ENCODE measurements around the gene PRKN.

The PRKN gene

DNA sequence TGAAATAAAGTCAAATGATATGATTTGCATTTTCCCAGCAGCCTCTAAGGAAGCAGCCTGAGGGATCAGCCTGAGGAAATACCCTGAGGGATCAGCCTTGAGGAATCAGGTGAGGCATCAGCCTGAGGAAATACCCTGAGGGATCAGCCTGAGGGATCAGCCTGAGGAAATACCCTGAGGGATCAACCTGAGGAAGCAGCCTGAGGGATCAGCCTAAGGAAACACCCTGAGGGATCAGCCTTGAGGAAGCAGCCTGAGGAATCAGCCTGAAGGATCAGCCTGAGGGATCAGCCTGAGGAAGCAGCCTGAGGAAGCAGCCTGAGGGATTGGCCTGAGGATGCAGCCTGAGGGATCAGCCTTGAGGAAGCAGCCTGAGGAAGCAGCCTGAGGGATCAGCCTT is 784.0 kb downstream of the PRKN start:
- Histone ChIP-seq H3K27ac (ENCODE audit: low read depth, low read length) (no peak overlapping the region), H3K4me3 (ENCODE audit: low read depth in 1 of 2, low read length in 2 of 2) (no peak overlapping the region), H3K9me3 (ENCODE audit: low read length) (no peaks in the 10 kb centered on the region), H3K4me1 (ENCODE audit: insufficient read depth, low read length) (no peaks in the 10 kb centered on the region), H3K36me3 (ENCODE audit: insufficient read depth, low read length) (no peaks in the 10 kb centered on the region), H3K27me3 (ENCODE audit: control insufficient read depth in 1 of 2, insufficient read depth in 2 of 2, low read length in 2 of 2) (no peaks in the 10 kb centered on the region), H3K9ac (ENCODE audit: low read length) (no peak overlapping the region)

DNA sequence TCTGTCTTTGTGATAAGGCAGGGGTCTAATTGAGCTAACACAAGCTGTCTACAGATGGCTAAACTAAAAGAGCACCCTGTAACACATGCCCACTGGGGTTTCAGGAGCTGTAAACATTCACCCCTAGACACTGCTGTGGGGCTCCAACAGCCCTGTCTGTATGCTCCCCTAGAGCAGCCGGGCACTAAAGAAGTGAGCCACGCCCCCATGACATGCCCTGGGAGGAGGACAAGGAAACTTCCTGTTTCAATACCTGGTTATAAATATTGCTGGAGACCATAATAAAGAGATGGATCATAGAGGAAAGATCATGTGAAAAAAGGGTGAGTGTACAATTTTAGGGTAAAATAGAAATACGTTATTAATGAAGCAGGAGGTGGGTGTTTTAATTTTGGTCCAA is 786.0 kb downstream of the PRKN start:
- H3K4me1 ChIP-seq (ENCODE audit: insufficient read depth, low read length): no peaks in the 10 kb centered on the region
- H3K36me3 ChIP-seq (ENCODE audit: insufficient read depth, low read length): no peaks in the 10 kb centered on the region
- no peak overlapping the region for H3K27ac ChIP-seq (ENCODE audit: low read depth, low read length)
- no peak overlapping the region for H3K9ac ChIP-seq (ENCODE audit: low read length)
- H3K9me3 ChIP-seq (ENCODE audit: low read length): no peaks in the 10 kb centered on the region
- H3K4me3 ChIP-seq (ENCODE audit: low read depth in 1 of 2, low read length in 2 of 2): no peak overlapping the region
- H3K27me3 ChIP-seq (ENCODE audit: control insufficient read depth in 1 of 2, insufficient read depth in 2 of 2, low read length in 2 of 2): no peaks in the 10 kb centered on the region

DNA sequence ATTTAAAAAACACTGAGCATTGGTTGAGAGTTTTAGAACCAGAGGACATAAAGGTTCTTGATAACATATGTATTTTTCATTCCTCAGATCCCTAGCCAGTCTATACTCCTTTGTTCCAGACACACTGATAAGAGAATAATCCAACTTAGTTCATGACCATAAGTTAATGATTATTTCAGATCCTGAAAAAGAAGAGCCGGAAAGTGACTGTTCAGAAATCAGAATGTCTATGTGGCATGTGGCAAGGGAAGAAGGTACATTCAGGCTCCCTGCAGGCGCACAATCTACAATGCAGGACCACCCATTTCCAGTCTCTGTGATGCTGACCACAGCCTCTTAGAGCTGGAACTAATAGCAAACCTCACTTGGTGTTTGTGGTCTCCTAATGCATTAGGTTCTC is 787.0 kb downstream of the PRKN start:
- H3K4me3 ChIP-seq (ENCODE audit: low read depth in 1 of 2, low read length in 2 of 2): no peak overlapping the region

DNA sequence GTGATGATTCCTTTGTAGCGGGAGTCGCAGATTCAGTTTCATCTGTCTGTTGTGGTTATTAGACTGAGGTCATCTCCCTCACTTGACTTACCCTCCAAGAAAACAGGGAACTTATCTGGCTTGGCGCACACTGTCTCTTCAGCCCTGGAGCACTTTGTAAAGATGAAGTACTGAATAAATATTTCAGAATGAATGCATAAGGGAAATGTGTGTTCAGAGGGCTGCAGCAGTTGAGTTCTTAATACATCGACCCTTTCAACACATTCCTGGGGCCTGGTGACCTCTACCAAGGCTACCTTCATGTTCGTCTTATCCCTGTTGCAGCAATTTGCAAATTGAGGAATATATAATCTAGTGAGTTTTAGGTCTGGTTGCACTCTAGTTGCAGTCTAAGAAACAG is 801.2 kb downstream of the PRKN start:
- Histone ChIP-seq H3K4me1 (ENCODE audit: insufficient read depth, low read length) (no peaks in the 10 kb centered on the region), H3K4me3 (ENCODE audit: low read depth in 1 of 2, low read length in 2 of 2) (no peak overlapping the region), H3K9ac (ENCODE audit: low read length) (no peak overlapping the region), H3K36me3 (ENCODE audit: insufficient read depth, low read length) (no peaks in the 10 kb centered on the region), H3K9me3 (ENCODE audit: low read length) (no peaks in the 10 kb centered on the region), H3K27me3 (ENCODE audit: control insufficient read depth in 1 of 2, insufficient read depth in 2 of 2, low read length in 2 of 2) (no peaks in the 10 kb centered on the region), H3K27ac (ENCODE audit: low read depth, low read length) (no peak overlapping the region)

More for the DNA sequence above, 787.0 kb downstream of the PRKN start:
- no peak overlapping the region for H3K27ac ChIP-seq (ENCODE audit: low read depth, low read length)
- no peaks in the 10 kb centered on the region for H3K27me3 ChIP-seq (ENCODE audit: control insufficient read depth in 1 of 2, insufficient read depth in 2 of 2, low read length in 2 of 2)
- no peak overlapping the region for H3K9ac ChIP-seq (ENCODE audit: low read length)
- H3K4me1 ChIP-seq (ENCODE audit: insufficient read depth, low read length): no peaks in the 10 kb centered on the region
- no peaks in the 10 kb centered on the region for H3K9me3 ChIP-seq (ENCODE audit: low read length)
- no peaks in the 10 kb centered on the region for H3K36me3 ChIP-seq (ENCODE audit: insufficient read depth, low read length)

DNA sequence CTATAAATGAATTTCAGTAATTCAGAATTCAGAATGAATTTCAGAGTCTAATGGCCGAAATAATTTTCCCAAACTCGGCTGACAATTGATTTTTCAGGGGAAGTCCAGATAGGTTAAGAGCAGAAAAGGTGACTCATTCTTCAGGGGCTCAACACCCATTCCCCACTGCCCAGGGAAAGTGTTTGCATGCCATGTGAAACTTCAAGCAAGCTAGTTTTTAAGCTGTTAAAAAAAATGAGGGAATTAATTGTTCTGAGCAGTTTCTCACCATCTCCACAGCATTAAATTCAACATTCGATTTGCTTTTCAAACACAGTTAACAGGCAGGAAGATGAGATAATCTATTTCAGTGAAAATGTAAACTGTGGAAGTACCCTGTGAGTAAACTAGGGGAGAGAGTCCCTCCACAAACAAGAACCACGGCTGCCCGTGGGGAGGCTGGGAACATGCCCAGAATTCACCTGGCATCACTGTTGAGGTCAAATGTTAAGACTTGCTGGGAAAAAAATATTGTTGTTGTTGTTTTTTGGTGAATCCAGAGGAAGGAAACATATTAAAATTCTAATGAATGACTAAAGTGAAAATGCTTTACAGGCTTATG is 803.0 kb downstream of the PRKN start:
- Histone ChIP-seq H3K9me3 (ENCODE audit: low read length) (no peaks in the 10 kb centered on the region), H3K9ac (ENCODE audit: low read length) (no peak overlapping the region), H3K36me3 (ENCODE audit: insufficient read depth, low read length) (no peaks in the 10 kb centered on the region), H3K4me3 (ENCODE audit: low read depth in 1 of 2, low read length in 2 of 2) (no peak overlapping the region), H3K4me1 (ENCODE audit: insufficient read depth, low read length) (no peaks in the 10 kb centered on the region), H3K27ac (ENCODE audit: low read depth, low read length) (no peak overlapping the region), H3K27me3 (ENCODE audit: control insufficient read depth in 1 of 2, insufficient read depth in 2 of 2, low read length in 2 of 2) (no peaks in the 10 kb centered on the region)

DNA sequence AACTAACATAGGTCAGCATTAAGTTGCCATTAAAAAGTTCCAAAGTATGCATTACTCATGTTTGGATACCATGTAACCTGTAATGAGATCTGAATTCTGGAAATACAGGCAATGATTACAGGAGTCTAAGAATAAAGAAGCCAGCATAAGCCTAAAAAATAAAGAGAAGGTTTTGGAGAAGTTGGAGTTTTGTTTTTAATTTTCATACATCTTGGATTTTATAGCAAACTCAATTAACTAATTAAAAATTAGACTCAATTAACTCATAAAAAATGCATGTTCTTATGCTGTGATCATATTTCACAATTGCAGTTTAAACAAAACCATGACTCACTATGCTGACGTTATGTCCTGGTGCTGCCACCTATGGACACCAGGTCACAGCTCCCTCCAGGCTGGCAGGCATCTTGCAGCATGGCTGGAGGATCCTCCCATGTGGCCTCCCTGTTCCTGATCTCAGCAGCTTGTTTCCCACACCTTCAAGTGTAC is 804.9 kb downstream of the PRKN start:
- H3K4me3 ChIP-seq (ENCODE audit: low read depth in 1 of 2, low read length in 2 of 2): no peak overlapping the region
- no peaks in the 10 kb centered on the region for H3K4me1 ChIP-seq (ENCODE audit: insufficient read depth, low read length)
- no peaks in the 10 kb centered on the region for H3K9me3 ChIP-seq (ENCODE audit: low read length)
- H3K36me3 ChIP-seq (ENCODE audit: insufficient read depth, low read length): no peaks in the 10 kb centered on the region
- no peaks in the 10 kb centered on the region for H3K27me3 ChIP-seq (ENCODE audit: control insufficient read depth in 1 of 2, insufficient read depth in 2 of 2, low read length in 2 of 2)
- H3K27ac ChIP-seq (ENCODE audit: low read depth, low read length): no peak overlapping the region
- no peak overlapping the region for H3K9ac ChIP-seq (ENCODE audit: low read length)

DNA sequence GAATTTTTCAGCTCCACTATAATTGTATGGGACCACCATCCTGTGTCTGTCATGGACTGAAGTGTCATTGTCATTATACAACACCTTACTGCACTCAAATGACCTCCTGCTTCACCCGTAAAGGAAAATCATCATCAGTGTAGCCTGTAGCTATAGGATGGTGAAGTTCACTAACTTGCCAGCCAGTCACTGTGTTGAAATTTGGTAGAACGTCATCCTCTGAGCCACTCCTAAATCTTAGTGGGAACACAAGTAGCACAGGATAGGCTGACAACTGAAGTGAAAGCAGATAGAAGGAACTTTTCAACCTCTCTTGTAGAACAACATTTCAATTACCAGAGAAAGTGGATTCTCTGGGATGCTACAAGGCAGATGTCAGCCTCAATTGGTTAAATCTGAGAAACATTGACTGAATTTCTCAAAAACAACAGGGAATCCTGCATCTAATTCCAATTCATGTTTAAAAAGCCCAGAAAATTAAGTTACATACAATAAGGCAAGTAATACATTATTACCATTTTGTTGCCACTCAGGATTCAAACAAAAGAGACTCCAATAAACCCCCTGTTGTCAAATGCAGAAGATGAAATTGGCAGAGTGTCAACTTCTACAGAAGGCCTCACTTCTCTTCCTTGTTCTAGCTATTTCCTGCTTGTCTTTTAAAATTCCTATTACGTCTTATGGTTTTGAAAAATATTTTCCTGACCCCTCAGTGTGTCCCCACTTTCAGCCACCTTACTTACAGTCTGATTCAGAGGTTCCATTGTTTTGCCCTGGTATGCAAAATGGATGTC is 805.8 kb downstream of the PRKN start:
- no peaks in the 10 kb centered on the region for H3K4me1 ChIP-seq (ENCODE audit: insufficient read depth, low read length)
- no peak overlapping the region for H3K9ac ChIP-seq (ENCODE audit: low read length)
- no peaks in the 10 kb centered on the region for H3K36me3 ChIP-seq (ENCODE audit: insufficient read depth, low read length)
- no peak overlapping the region for H3K4me3 ChIP-seq (ENCODE audit: low read depth in 1 of 2, low read length in 2 of 2)
- H3K9me3 ChIP-seq (ENCODE audit: low read length): no peaks in the 10 kb centered on the region
- no peaks in the 10 kb centered on the region for H3K27me3 ChIP-seq (ENCODE audit: control insufficient read depth in 1 of 2, insufficient read depth in 2 of 2, low read length in 2 of 2)
- no peak overlapping the region for H3K27ac ChIP-seq (ENCODE audit: low read depth, low read length)

DNA sequence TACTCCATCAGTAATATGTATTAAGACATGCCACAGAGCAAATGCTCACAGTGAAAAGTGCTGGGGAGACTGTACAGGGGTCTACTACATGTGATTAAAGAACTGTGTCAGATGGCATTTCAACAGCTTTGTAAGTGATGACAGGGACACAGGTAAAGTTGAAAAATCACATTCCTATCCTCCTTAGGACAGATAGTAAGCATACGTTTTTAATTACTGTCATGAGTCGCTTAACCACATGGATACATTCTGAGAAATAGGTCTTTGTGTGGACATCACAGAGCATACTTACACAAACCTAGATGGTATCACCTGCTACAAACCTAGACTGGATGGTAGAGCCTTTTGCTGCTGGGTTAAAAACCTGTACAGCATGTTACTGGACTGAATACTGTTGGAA is 807.9 kb downstream of the PRKN start:
- Histone ChIP-seq H3K36me3 (ENCODE audit: insufficient read depth, low read length) (no peaks in the 10 kb centered on the region), H3K27ac (ENCODE audit: low read depth, low read length) (no peak overlapping the region), H3K4me1 (ENCODE audit: insufficient read depth, low read length) (no peaks in the 10 kb centered on the region)

DNA sequence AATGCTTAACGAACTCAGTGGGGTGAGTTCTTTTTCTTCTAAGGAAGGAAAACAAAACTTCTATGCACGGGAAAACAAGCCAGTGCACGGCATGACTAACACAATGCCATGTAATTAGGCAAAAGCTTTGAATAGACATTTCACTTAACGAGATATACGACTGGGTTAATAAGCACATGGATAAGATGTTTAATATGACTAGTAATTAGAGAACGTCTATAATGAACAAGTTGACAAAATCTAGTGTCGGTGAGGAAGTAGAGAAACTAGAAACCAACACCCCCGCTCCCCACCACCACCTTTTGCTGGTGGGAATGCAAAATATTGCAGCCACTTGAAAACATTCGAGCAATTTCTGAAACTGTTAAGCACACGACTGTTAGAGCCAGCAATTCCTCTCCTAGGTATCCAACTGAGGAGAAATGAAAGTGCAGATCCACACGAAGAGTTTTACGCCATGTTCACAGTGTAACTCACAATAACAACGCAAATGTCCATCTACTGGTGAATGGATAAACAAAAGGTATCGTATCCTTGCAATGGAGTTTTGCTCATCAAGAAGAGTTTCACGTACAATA is 808.8 kb downstream of the PRKN start:
- Histone ChIP-seq H3K27ac (ENCODE audit: low read depth, low read length) (no peak overlapping the region), H3K4me1 (ENCODE audit: insufficient read depth, low read length) (no peaks in the 10 kb centered on the region), H3K9ac (ENCODE audit: low read length) (no peak overlapping the region), H3K36me3 (ENCODE audit: insufficient read depth, low read length) (no peaks in the 10 kb centered on the region), H3K4me3 (ENCODE audit: low read depth in 1 of 2, low read length in 2 of 2) (no peak overlapping the region), H3K27me3 (ENCODE audit: control insufficient read depth in 1 of 2, insufficient read depth in 2 of 2, low read length in 2 of 2) (no peaks in the 10 kb centered on the region), H3K9me3 (ENCODE audit: low read length) (no peaks in the 10 kb centered on the region)

More for the DNA sequence above, 807.9 kb downstream of the PRKN start:
- Histone ChIP-seq H3K9me3 (ENCODE audit: low read length) (no peaks in the 10 kb centered on the region), H3K27me3 (ENCODE audit: control insufficient read depth in 1 of 2, insufficient read depth in 2 of 2, low read length in 2 of 2) (no peaks in the 10 kb centered on the region), H3K4me3 (ENCODE audit: low read depth in 1 of 2, low read length in 2 of 2) (no peak overlapping the region), H3K9ac (ENCODE audit: low read length) (no peak overlapping the region)

DNA sequence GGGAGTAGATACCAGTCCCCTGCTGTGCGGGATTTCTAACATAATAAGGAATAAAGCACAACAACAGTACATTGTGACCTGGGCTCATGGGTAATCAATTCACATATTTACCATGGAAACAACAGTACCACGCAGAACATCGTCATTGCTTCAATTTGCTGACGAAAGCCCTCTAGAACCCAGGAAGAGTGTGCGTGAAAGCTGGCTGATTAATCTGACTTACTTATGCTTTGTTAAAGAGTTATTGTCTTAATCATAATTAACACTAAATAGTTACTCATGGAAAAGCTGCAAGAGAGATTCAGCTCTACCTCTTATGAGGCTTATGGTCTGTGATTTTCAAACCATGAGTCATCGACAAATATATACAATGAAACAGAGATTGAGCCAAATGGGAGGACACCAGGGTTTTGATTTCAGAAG is 809.4 kb downstream of the PRKN start:
- H3K4me3 ChIP-seq (ENCODE audit: low read depth in 1 of 2, low read length in 2 of 2): no peak overlapping the region
- no peaks in the 10 kb centered on the region for H3K4me1 ChIP-seq (ENCODE audit: insufficient read depth, low read length)
- no peaks in the 10 kb centered on the region for H3K27me3 ChIP-seq (ENCODE audit: control insufficient read depth in 1 of 2, insufficient read depth in 2 of 2, low read length in 2 of 2)
- no peak overlapping the region for H3K27ac ChIP-seq (ENCODE audit: low read depth, low read length)
- no peaks in the 10 kb centered on the region for H3K9me3 ChIP-seq (ENCODE audit: low read length)
- H3K36me3 ChIP-seq (ENCODE audit: insufficient read depth, low read length): no peaks in the 10 kb centered on the region
- H3K9ac ChIP-seq (ENCODE audit: low read length): no peak overlapping the region

DNA sequence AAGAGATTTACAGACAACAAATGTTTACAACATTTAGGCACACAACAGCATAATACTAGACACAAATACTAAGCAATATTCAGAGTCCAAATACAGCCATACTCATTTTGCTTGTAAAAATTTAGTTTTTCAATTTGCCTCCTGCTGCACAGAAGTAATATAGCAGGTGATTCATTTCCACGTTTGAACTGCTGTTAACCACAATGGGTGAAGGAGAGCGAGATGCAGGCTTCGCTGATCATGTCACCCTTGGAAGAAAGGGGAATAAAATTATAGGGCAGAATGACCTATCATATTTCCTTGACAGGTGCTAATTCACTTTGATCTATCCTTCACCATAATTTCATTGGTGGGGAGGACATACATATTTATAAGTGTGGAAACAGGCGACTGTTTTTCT is 809.9 kb downstream of the PRKN start:
- Histone ChIP-seq H3K36me3 (ENCODE audit: insufficient read depth, low read length) (no peaks in the 10 kb centered on the region), H3K4me1 (ENCODE audit: insufficient read depth, low read length) (no peaks in the 10 kb centered on the region), H3K27ac (ENCODE audit: low read depth, low read length) (no peak overlapping the region), H3K27me3 (ENCODE audit: control insufficient read depth in 1 of 2, insufficient read depth in 2 of 2, low read length in 2 of 2) (no peaks in the 10 kb centered on the region), H3K4me3 (ENCODE audit: low read depth in 1 of 2, low read length in 2 of 2) (no peak overlapping the region), H3K9me3 (ENCODE audit: low read length) (no peaks in the 10 kb centered on the region), H3K9ac (ENCODE audit: low read length) (no peak overlapping the region)
